8988T (cell line): ENCODE measurements around the gene DNAH12.
"Not testable (repeated sequence)": the region's sequence is repeated elsewhere in the genome, so short reads cannot be mapped to it uniquely, and the experiment has no call there.

Experiments
- DNase-seq: peaks from one replicate; pipeline ENCODE4 v3.0.0; 2011

DNAH12 gene

DNA sequence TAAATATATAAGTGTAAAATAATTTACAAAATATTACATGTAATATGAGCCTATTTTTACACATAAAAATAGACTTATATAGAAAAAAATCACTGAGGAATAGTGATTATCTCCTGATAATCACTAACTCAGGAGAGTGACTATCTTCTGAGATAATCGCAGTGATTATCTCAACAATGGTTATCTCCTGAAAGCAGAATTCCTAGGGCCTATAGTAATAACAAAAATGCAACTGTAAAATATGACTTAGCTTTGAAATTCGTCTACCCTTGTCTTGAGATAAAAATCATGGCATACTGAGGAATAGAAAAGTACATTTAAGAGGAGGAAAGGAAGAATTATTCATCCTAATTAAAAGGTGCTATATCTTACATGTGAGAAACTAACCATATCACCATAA is 134.7 kb downstream of the DNAH12 start:
- DNase-seq, result no peak

DNA sequence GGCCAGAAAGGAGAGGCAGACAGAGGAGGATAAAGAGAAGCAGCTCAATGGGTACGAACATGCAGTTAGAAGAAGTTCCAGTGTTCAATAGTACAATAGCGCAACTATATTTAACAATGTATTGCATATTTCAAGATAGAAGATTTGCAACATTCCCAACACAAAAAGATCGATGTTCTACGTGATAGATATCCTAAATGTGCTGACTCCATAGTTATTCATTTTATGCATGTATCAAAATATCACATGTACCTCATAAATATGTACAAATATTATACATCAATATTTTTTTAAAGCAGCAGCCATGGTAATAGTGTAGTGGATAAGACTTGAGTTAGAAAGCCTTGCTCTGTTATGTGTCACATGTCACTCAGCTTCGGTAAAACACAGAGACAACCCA is 141.5 kb downstream of the DNAH12 start:
- no peak for DNase-seq

DNA sequence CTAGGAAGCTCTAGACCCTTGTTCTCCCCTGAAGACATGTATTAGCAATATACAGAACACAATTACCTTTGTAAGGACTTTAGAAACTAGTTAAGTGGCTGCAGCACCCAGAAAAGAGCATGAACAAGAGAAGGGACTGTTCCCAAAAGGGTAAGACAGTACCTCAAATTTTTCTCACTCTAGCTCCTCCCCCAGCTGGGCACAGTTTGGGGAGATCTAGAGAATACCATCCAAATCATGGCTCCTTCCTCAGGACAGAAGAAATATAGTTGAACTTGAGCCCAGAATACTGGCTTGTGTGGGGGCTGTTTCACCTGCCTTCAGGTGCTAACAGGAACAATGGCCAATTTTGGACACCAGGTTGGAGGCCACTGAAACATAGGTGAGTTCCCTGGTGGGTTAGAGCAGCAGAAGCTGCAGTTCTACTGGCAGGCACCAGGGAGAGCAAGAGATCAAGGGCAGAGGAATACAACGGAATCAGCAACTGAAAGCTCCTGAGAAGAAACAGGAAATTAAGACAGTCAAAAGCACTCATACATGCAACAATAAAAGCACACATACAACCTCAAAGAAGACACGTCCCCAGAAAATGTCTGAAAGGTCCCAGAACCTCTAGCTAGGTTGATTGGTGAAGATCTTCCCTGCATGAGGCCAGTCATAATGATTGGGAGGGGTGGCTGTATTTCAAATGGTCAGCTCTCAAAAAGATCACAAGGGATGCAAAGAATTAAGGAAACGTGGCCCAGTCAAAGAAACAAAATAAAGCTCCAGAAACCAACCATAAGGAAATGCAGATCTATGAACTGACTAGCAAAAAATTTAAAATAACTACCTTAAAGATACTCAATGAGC is 146.7 kb downstream of the DNAH12 start:
- no peak for DNase-seq

DNA sequence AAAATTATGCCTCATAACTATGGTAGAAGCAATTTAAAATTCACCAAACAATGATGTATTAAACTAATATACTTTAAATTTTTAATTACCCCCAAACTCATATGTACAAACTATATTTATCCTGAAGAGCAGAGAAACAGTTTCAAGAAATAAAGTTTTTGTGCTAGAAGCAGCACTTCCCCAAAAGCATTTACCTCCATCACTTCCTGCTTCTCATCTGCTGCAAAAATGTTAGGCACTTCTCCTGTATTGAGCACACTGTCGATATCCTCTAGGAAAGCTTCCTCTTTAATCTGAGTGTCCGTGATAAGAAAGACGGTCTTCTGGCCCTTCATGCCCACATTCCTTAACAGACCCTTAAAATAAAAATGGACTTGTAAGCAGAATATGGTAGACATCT is 150.2 kb downstream of the DNAH12 start:
- no peak for DNase-seq

DNA sequence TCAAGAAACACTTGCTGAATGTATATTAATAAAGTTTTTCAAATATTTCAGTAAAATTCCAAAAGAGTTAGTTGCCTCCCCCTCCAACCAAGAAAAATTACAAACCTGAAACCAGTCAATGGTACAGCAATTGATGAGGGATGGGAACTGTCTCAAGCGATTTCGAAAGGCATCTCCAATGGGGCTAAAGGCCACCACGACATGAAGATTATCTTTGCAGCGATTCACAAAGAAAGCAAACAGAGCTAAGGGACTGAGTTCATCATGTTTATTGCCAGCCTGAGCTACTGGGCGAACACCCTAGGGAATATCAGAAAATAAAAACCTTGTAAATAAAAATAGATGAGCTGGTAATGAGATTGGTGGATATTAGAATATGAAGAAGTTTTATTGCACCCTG is 152.4 kb downstream of the DNAH12 start:
- no peak for DNase-seq

DNA sequence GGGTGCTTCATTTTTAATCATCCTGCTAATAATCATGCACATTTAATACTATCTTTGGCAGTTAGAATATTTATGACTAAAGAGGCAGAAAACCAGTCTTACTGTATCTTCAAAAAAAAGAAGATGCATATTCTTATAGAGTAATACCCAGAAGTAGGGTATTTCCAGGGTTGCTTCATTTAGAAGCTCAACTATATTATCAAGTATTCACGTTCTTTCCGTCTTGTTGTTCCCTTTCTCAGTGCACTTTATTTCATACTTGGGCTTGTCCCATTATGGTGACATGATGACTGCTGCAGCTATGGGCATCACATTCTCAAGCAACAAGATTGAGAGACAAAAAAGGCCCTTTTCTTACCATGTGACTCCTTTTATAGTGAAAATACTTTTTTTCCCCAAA is 154.9 kb downstream of the DNAH12 start:
- DNase-seq, result no peak

DNA sequence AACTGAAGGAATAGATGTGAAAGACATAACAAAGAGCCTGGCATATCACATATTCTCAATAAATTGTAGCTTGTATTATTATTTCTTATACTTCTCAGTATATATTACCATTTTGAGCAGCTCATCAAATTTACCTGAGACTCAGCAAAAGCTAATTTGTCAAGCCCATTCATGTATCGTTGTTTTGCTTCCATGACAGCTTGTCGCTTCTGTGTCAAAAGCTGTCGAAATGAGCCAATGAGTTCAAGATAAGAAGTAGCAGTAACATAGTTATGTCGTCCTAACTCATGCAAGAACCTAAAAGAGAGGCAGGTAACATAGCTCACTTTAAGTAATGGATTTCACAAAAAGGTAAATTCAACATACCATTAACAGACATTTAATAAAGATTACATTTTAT is 157.8 kb downstream of the DNAH12 start:
- no peak for DNase-seq

DNA sequence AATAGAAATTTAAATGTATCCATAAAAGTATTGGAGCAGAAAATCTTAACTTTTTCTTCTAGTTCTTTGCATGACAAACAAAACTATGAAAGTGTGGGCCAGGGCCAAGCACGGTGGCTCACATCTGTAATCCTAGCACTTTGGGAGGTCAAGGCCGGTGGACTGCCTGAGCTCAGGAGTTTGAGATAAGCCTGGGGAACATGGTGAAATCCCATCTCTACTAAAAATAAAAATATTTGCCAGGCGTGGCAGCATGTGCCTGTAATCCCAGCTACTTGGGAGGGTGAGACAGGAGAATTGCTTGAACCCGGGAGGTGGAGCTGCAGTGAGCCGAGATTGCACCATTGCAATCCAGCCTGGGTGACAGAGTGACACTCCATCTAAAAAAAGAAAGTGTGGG is 158.6 kb downstream of the DNAH12 start:
- DNase-seq, result no peak

DNA sequence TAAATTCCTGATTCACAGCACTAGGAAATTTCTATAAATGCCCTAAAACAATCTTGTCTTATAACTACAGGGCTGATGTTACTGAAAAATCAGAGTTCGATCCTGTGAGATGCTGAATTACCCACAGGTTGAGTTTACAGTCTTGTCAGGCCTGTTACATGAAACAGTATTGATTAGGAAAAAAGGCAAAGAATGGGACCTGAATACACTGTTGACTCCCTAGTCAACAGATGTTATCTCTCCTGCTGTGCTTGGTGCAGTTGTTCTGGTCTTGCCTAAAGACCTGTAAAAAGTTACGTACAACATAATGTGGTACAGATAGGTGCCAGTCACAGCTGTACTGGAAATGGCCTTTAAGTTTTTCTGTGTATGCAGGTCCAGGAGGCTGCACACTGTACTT is 160.3 kb downstream of the DNAH12 start:
- DNase-seq, result no peak

DNA sequence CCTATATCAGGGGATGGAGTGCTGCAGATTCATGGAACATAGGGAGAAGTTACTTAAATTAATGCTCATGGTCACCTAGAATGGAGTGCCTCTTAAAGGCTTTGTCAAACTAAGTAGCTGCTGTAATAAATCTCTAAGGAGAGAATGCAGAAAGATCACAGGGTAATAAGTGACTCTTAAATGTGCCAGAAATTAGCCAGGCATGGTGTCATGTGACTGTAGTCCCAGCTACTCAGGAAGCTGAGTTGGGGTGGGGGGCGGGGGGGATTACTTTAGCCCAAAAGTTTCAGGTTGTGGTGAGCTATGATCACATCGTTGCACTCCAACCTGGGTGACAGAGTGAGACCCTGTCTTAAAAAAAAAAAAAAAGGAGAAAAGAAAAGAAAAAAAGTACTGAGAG is 160.7 kb downstream of the DNAH12 start:
- no peak for DNase-seq

DNA sequence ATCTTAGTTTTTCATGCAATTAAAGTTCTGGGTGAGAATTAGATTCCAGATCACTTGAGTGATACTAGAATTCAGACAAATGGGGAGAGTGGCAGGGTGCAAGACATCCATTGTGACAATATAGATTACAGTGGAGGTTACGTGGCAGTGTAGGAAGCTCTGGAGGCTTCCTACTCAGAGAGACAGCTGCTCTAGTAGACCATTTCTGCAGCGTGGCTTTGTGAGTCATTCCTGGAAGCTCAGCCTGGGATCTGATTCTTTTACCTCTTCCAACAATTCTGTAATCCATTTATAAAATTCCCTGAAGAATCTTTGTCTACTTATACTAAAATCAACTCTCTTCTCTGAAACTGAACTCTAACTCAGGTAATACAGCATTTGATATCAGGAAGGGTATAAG is 161.2 kb downstream of the DNAH12 start:
- DNase-seq, result no peak

DNA sequence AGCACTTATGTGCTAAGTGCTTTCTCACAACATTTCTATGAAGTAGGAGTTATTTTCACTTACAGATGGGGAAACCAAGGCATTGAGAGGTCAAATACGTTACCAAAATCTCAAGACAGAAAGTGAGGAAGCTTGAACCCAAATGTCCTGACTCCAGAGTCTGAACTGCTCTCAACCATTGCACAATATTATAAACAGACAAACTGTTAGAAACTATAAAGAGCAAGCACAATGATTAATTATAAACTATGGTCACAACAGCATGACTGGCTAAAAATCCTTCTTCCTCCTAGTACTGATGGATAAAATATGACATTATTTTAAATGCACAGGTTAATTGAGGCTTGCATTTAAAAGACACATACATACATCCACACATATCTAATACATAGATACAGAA is 173.8 kb downstream of the DNAH12 start:
- no peak for DNase-seq

DNA sequence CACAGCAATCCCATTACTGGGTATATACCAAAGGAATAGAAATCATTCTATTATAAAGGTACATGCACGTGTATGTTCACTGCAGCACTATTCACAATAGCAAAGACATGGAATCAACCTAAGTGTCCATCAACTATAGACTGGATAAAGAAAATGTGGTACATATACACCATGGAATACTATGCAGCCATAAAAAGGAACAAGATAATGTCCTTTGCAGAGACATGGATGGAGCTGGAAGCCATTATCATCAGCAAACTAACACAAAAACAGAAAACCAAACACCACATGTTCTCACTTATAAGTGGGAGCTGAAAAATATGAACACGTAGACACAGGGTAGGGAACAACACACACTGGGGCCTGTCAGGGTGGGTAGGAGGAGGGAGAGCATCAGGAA is 179.1 kb downstream of the DNAH12 start:
- DNase-seq, result not testable (repeated sequence)

DNA sequence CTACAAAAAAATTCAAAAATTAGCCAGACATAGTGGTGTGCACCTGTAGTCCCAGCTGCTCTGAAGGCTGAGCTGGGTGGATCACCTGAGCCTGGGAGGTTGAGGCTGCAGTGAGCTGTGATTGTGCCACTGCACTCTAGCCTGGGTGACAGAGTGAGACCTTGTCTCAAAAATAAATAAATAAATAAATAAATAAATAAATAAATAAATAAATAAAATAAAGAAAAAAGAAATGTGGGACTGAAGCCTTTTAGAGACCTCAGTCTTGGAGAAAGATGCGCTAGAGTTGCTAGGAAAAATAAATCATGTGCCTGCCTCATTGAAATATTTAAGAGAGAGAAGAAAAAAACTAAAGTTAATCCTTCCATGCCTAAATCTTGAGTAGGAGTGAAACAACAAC is 187.9 kb downstream of the DNAH12 start:
- DNase-seq, result not testable (repeated sequence)

DNA sequence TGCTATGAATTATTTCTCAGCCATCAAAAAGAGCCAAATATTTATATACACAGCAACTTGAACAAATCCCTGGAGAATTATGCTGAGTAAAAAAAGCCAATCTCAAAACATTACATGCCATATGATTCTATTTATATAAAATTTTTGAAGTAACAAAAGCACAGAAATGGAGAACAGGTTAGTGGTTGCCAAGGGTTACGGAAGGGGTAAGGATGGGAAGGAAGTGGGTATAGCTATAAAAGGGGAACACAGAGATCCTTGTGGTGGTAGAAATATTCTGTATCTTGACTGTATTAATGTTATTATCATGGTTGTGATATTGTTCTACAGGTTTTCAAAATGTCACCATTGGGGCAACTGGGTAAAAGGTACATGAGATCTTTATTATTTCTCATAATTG is 189.4 kb downstream of the DNAH12 start:
- DNase-seq, result no peak

DNA sequence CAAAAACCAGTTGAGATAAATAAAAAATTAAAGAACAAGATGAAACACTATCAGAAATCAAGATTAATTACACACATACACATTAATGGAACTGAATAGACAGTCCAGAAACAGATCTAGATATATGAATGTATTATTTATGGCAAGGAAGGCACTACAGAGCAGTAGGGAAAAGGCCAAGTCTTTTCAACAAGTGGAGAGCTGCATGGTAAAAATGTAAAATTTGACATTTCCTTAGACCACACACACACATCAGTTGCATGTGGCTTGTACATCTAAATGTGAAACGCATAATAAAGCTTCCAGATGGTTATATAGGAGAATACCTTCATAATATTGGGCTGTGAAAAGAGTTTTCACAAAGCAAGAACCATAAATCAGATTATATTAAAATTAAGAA is 193.9 kb downstream of the DNAH12 start:
- no peak for DNase-seq

DNA sequence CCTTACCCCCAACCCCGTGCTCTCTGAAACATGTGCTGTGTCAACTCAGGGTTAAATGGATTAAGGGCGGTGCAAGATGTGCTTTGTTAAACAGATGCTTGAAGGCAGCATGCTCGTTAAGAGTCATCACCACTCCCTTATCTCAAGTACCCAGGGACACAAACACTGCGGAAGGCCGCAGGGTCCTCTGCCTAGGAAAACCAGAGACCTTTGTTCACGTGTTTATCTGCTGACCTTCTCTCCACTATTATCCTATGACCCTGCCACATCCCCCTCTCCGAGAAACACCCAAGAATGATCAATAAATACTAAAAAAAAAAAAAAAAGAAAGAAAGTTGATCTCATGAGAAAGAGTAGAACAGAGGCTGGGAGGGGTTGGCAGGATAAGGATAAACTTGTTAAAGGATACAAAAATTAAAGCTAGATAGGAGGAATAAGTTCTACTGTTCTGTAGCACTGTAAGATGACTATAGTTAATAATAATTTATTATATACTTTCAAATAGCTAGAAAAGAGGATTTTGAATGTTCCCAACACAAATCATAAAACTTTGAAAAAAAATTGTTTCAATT is 205.0 kb downstream of the DNAH12 start:
- not testable (repeated sequence) for DNase-seq

DNA sequence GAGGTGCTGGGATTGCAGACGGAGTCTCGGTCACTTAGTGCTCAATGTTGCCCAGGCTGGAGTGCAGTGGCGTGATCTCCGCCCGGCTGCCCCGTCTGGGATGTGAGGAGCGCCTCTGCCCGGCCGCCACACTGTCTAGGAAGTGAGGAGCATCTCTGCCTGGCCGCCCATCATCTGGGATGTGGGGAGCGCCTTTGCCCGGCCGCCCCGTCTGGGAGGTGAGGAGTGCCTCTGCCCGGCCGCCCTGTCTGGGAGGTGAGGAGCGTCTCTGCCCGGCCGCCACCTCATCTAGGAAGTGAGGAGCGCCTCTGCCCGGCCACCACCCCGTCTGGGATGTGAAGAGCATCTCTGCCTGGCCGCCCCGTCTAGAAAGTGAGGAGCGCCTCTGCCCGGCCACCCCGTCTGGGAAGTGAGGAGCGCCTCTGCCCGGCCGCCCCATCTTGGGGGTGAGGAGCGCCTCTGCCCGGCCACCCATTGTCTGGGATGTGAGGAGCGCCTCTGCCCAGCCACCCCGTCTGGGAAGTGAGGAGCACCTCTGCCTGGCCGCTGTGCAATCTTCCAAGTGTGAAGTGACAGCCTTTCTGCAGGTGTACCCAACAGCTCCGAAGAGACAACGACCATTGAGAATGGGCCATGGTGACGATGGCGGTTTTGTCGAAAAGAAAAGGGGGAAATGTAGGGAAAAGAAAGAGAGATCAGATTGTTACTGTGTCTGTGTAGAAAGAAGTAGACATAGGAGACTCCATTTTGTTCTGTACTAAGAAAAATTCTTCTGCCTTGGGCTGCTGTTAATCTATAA is 205.7 kb downstream of the DNAH12 start:
- DNase-seq, result not testable (repeated sequence)

DNA sequence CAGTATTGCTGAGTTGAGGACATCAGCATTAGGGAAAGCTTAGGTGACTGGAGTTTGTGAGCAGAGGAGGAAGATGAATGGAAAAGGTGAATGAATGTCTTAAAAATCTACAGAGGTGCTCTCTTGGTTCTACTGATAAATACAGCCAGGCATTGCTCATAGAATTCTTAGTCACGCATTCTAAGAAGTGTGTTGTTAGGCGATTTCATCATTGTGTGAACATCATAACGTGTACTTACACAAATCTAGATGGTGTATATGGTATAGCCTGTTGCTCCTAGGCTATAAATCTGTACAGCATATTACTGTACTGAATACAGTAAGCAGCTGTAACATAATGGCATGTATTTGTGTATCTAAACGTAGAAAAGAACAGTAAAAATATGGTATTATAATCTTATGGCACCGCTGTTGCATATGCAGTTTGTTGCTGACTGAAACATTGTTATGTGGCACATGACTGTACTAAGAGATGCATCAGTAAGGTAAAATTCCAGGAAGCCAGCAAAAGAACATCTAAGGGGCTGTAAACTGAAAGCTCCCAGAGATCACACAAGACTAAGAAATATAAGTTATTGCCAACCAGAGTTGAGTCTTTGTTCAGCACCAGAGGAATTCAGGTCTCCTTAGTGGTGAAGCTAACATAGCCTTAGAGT is 208.7 kb downstream of the DNAH12 start:
- DNase-seq, result no peak

DNA sequence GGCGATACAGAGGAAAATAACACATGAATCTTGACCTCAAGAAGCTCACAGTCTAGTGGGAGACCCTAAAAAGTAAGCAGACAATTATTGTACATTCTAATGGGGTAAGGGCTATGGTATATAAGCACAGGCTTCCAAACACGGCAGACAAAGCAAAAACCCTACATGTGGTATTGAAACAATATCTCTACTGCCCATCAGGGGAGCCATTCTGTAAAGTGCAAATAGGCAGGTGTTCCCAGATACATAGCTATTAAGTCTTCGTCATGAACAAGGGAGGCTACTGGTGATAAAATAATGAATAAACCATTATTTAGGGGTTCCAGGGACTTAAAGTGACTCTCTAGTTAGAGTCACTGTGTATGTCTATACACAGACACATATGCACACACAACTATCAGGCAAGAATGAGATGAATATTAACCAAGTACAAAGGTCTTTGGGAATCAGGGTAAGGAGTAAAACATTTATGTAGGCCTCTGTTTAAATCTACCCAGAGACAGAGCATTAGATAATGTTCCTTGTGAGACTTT is 213.0 kb downstream of the DNAH12 start:
- DNase-seq, result no peak

DNA sequence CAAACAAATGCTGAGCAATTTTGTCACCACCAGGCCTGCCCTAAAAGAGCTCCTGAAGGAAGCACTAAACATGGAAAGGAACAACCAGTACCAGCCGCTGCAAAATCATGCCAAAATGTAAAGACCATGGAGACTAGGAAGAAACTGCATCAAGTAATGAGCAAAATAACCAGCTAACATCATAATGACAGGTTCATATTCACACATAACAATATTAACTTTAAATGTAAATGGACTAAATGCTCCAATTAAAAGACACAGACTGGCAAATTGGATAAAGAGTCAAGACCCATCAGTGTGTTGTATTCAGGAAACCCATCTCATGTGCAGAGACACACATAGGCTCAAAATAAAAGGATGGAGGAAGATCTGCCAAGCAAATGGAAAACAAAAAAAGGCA is 217.6 kb downstream of the DNAH12 start:
- DNase-seq, result not testable (repeated sequence)

DNA sequence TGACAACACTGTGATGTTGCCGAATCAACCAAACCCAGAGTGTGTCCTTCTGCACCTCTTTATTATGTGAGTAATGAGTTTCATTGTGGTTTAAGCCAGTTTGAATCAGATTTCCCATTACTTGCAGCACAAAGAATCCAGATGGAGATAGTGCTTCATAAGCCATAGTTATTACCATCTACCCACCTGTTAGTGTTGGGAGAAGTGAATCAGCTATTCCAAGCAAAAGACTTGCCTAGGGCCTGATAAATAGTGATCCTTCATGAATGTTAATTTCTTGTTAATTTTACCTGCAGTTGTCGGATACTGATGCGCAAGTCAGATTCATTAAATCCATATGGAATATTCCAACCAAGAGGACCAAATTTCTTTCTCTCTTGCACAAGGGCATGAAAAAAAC is 229.9 kb downstream of the DNAH12 start:
- no peak for DNase-seq

DNA sequence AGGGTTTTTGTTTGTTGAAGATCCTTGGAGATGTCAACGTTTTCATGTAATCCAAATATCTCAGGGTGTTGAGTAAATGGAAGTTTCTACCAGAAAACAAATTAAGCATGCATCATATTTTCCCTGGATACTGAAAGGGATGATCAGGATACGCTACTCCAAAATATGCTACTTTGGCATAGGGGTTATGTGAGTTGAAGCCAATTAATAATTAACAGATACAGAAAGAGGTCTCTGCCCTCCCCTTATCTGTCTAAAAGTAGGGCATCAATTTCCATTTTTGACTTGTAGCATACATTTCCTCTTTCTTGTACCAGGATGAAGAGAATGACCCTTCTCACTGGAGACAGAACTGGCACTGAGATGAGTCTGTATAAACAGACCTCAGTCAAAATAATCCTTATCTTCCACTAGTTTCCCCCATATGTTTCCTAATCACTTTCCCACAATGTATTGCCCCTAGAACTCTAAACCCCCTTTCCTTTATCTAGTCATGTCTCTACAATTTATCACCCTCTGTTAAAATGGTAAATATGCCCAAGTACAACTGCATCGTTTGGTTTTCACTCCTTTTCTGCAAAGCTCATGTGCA is 234.3 kb downstream of the DNAH12 start:
- DNase-seq, result no peak
